GM12875 (cell line): ENCODE measurements around the gene USP10.

ENCODE experiments used
- H3K4me3 ChIP-seq: one replicate; pipeline ENCODE4 v1.5.1; 2011; ENCODE audit warnings: low read depth, low read length, control low read depth
- TF ChIP-seq, protein P1 (sequence below): IDR thresholded peaks from 2 replicates; pipeline ENCODE4 v1.5.1; 2011; ENCODE audit warnings: low read depth, mild to moderate bottlenecking, control low read depth, inconsistent platforms, low read length, moderate library complexity, borderline replicate concordance; ENCODE audit not compliant: insufficient read depth

USP10 gene

DNA sequence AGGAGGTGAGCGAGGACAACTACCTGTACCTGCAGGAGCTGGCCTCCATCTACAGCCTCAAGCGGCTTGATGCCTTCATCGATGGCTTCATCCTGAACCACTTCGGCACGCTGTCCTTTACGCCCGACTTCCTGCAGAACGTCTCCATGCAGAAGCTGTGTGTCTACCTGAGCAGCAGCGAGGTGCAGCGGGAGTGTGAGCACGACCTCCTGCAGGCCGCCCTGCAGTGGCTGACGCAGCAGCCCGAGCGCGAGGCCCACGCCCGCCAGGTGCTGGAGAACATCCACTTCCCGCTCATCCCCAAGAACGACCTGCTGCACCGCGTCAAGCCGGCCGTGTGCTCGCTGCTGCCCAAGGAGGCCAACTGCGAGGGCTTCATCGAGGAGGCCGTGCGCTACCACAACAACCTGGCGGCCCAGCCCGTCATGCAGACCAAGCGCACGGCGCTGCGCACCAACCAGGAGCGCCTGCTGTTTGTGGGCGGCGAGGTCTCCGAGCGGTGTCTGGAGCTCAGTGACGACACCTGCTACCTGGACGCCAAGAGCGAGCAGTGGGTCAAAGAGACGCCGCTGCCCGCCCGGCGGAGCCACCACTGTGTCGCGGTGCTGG lies 42.5 kb upstream of the USP10 start:
- no peak overlapping the region for H3K4me3 ChIP-seq
- TF ChIP-seq, protein P1, sequence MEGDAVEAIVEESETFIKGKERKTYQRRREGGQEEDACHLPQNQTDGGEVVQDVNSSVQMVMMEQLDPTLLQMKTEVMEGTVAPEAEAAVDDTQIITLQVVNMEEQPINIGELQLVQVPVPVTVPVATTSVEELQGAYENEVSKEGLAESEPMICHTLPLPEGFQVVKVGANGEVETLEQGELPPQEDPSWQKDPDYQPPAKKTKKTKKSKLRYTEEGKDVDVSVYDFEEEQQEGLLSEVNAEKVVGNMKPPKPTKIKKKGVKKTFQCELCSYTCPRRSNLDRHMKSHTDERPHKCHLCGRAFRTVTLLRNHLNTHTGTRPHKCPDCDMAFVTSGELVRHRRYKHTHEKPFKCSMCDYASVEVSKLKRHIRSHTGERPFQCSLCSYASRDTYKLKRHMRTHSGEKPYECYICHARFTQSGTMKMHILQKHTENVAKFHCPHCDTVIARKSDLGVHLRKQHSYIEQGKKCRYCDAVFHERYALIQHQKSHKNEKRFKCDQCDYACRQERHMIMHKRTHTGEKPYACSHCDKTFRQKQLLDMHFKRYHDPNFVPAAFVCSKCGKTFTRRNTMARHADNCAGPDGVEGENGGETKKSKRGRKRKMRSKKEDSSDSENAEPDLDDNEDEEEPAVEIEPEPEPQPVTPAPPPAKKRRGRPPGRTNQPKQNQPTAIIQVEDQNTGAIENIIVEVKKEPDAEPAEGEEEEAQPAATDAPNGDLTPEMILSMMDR, result no peak

DNA sequence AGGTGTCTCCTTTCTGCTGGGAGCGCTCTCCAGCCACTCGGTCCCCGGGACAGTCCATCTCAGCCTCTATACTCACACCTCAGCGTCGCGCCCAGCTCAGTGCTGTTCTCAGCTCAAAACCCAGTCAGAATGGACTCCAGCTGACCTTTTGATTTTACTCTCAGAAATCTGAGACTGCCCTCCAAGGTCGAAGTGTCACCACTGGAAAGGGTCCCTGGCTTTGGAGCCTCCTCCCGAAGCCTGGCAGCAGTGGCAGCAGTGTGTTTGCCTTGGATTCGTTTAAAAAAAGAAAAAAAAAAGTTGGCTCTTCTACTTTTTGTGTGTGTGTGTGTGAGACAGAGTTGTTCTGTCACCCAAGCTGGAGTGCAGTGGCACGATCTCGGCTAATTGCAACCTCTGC lies 41.1 kb upstream of the USP10 start:
- no peak overlapping the region for H3K4me3 ChIP-seq
- TF ChIP-seq, protein P1, result no peak

DNA sequence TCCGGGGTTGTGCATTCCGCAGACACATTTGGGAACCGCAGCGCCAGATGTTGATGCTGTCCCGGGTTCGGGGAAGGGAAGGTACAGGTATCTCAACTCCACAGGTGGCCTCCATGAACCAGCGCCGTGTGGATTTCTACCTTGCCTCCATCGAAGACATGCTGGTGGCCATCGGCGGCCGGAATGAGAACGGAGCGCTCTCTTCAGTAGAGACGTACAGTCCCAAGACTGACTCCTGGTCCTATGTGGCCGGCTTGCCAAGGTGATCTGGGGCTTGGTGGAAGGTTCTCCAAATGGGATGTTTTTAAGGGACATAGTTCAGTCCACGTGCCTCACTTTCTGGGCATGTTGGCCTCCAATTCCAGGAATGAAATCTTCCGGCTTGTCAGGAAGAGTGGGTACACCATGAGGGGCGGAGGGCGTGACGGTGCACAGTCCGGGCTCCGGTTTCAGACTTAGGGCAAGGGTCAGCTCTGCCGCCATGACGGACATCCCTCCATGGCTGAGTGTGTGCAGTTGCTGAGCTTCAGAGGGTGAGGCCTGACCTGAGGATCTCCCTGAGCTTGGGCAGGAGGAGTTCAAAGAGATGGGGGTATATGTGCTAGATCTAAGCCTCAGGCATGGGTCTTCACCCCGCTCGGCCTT lies 40.0 kb upstream of the USP10 start:
- no peak overlapping the region for H3K4me3 ChIP-seq
- TF ChIP-seq, protein P1, result no peak

DNA sequence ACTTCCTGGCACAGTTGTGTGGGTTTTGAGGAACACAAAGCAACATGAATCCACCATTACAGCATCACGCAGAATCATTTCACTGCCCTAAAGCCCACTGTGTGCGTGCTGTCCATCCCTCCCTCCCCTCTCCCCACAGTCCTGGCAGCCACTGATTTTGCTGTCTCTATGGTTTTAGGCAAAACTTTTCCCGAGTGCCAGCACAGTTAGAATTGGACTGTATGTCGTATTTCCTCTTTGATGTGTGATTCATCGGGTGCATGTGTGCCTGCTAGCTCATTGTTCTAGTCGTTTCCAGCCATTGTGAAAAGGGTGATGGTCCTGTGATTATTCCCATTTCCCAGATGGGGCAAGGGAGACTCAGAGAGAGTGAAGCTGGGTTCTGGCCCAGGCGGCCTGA lies 38.8 kb upstream of the USP10 start:
- no peak overlapping the region for H3K4me3 ChIP-seq
- TF ChIP-seq, protein P1, result no peak

DNA sequence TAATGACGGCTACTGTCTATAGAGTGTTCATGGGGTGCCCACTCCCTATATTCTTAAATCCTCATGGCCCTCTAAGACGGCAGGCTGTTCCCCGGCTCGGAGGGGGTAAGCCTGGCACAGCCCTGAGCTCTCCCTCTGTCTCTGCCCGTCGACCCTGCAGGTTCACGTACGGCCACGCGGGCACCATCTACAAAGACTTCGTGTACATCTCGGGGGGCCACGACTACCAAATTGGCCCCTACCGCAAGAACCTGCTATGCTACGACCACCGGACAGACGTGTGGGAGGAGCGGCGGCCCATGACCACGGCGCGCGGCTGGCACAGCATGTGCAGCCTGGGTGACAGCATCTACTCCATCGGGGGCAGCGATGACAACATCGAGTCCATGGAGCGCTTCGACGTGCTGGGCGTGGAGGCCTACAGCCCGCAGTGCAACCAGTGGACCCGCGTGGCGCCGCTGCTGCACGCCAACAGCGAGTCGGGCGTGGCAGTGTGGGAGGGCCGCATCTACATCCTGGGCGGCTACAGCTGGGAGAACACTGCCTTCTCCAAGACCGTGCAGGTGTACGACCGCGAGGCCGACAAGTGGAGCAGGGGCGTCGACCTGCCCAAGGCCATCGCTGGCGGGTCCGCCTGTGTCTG lies 38.3 kb upstream of the USP10 start:
- TF ChIP-seq, protein P1, result no peak
- no peak overlapping the region for H3K4me3 ChIP-seq

DNA sequence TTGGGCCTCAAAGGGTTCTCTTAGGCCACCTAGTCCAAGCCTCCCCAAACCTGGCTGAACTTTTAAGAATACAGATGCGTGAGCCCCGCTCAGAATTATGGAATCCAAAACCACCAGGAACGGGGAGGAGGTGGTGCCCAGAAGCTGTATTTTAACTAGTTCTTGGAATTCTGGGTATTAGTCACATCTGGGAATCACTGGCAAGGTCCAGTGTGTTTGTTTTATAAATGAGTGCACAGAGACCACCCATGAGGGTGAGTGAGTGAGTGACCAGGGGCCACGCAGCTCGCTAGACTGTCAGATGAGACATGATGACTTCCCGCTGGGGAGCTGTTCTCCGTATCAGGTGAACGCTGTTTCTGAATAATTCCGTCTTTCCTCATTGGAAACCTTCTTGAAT lies 37.3 kb upstream of the USP10 start:
- TF ChIP-seq, protein P1, result no peak
- no peak overlapping the region for H3K4me3 ChIP-seq

DNA sequence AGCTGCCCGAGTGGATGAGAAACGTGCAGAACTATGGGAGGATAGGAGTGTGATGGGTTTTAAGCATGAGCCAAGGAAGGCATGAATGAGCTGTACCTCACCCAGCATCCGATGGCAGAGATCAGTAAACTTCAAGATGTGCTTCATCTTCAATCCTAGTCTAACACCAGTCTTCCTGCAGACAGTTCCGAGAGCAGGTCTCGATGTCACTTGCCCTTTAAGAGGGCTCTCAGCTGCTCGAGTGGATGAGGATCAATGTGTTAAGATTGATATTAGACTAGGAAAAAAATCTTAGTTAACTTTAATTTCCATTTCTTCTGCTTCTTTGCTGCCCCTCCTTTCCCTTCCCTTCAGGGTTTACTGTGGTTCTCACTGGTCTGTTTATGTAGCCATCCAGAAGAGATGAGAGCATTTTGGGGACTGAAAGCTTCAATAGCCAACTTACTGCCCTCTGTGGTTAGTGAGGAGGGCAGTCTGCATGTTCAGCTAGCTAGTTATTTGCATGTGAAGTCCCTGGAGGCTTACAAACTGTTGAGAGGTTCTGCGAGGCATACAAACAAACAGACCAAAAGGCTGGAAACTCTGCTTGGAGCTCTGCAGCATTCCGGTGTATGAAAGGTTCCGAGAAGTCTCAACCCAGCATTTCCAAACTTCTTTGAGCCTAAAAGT lies 36.2 kb upstream of the USP10 start:
- TF ChIP-seq, protein P1, result no peak
- H3K4me3 ChIP-seq, result no peak overlapping the region
